Measurements from ENCODE around the gene AP2M1.

AP2M1 gene

DNA sequence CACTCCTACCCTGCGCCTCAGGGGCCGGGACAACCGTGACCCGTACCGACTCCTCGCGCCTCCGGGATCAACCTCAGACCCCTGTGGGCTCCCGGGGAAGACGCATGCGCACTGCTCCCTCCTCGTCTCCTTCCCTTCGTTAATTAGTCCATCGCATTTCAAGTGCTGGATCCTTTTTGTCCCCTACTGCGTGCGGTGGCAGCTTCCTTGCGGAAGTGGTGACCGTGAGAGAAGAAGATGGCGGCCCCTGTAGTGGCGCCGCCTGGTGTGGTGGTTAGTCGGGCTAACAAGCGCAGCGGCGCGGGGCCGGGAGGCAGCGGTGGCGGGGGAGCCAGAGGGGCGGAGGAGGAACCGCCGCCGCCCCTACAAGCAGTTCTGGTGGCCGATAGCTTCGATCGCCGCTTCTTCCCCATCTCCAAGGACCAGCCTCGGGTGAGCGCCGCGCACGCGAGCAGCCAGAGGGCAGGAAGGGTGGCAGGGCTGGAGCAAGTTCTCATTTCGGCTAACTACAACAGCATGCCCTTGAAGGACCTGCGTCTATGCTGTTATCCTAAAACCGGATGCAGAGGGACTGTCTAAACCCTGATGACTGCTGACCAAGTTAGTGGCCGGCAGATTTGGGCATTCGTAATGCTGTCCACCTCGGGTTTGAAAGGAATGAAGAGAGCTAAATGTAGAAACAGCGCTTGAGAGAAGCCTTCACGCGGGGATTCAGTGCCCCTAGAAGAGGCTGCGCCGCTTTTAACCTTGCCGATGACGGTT lies 39.3 kb upstream of the AP2M1 start, which contains the start of gene EIF2B5:
Gene EIF2B5, plus strand, starts transcription at position 210 of the 762 bp plus-strand sequence. Its CDS starts 28 bp downstream, at position 238.
- ChIA-PET POLR2A (interaction anchor here (0.7 to 1.9 kb wide), 15 partner anchors 9 to 125 kb away, joined by 3 to 15 read pairs (median 3); partner anchors contain the start of genes AP2M1 and DVL3), CTCF (no interaction called here)
- DNase-seq (ENCODE audit: extremely low spot score): peak; percentile 72
- no peak for TF ChIP-seq FOXA1 (IDR thresholded peaks at IDR 0.05)
- no peak for TF ChIP-seq HDGF (IDR thresholded peaks at IDR 0.05; ENCODE audit: borderline replicate concordance)
- TF ChIP-seq FOXK2 (IDR thresholded peaks at IDR 0.05): no peak
- TF ChIP-seq ZNF384 (IDR thresholded peaks at IDR 0.05): no peak
- no peak for TF ChIP-seq ARNT (IDR thresholded peaks at IDR 0.05)
- TF ChIP-seq SP1 (IDR thresholded peaks at IDR 0.05): no peak
- no peak for TF ChIP-seq BHLHE40 (IDR thresholded peaks at IDR 0.05; ENCODE audit: borderline replicate concordance)
- no peak for TF ChIP-seq TARDBP (IDR thresholded peaks at IDR 0.05)
- TF ChIP-seq PKNOX1 (IDR thresholded peaks at IDR 0.05): no peak
- peak; percentile 58 for TF ChIP-seq L3MBTL2 (conservative IDR thresholded peaks at IDR 0.05)
- no peak for TF ChIP-seq SUZ12 (IDR thresholded peaks at IDR 0.05)
- peak; percentile 65 for TF ChIP-seq NFRKB (IDR thresholded peaks at IDR 0.05)
- no peak for TF ChIP-seq FOXM1 (IDR thresholded peaks at IDR 0.05; ENCODE audit: borderline replicate concordance)
- TF ChIP-seq LEF1 (IDR thresholded peaks at IDR 0.05; ENCODE audit: borderline replicate concordance): no peak
- peak; percentile 62 for TF ChIP-seq ELF4 (IDR thresholded peaks at IDR 0.05)
- TF ChIP-seq CTBP1 (IDR thresholded peaks at IDR 0.05; ENCODE audit: borderline replicate concordance): no peak

- DNase-seq (ENCODE audit: extremely low spot score): no peak
- ChIA-PET POLR2A (interaction anchor here (0.7 to 1.2 kb wide), 2 partner anchors 11 to 115 kb away, joined by 3 read pairs; no protein-coding TSS in a partner anchor), CTCF (no interaction called here)
- no peak for TF ChIP-seq FOXA1 (IDR thresholded peaks at IDR 0.05)
- no peak for TF ChIP-seq ELF4 (IDR thresholded peaks at IDR 0.05)
- no peak for TF ChIP-seq CTBP1 (IDR thresholded peaks at IDR 0.05; ENCODE audit: borderline replicate concordance)
- TF ChIP-seq PKNOX1 (IDR thresholded peaks at IDR 0.05): no peak
- TF ChIP-seq L3MBTL2 (conservative IDR thresholded peaks at IDR 0.05): no peak
- no peak for TF ChIP-seq LEF1 (IDR thresholded peaks at IDR 0.05; ENCODE audit: borderline replicate concordance)
- no peak for TF ChIP-seq BHLHE40 (IDR thresholded peaks at IDR 0.05; ENCODE audit: borderline replicate concordance)
- no peak for TF ChIP-seq TARDBP (IDR thresholded peaks at IDR 0.05)
- no peak for TF ChIP-seq ZNF384 (IDR thresholded peaks at IDR 0.05)
- no peak for TF ChIP-seq HDGF (IDR thresholded peaks at IDR 0.05; ENCODE audit: borderline replicate concordance)
- no peak for TF ChIP-seq SUZ12 (IDR thresholded peaks at IDR 0.05)
- no peak for TF ChIP-seq ARNT (IDR thresholded peaks at IDR 0.05)
- no peak for TF ChIP-seq SP1 (IDR thresholded peaks at IDR 0.05)
- no peak for TF ChIP-seq FOXK2 (IDR thresholded peaks at IDR 0.05)
- no peak for TF ChIP-seq FOXM1 (IDR thresholded peaks at IDR 0.05; ENCODE audit: borderline replicate concordance)
- no peak for TF ChIP-seq NFRKB (IDR thresholded peaks at IDR 0.05)
Measured at GRCh38 chr3:184135911-184136260, 38.8 kb upstream of the AP2M1 start.

DNA sequence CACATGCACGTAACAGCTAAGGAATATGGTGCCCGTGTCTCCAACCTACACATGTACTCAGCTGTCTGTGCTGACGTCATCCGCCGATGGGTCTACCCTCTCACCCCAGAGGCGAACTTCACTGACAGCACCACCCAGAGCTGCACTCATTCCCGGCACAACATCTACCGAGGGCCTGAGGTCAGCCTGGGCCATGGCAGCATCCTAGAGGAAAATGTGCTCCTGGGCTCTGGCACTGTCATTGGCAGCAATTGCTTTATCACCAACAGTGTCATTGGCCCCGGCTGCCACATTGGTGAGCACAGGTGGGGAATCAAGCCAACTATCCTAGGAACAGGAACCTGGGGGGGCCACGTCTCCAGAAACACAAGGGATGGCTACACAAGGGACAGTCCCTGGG lies 34.2 kb upstream of the AP2M1 start:
- POLR2A ChIA-PET: no interaction called here
- no peak for DNase-seq (ENCODE audit: extremely low spot score)
- CTCF ChIA-PET: no interaction called here
- TF ChIP-seq SP1 (IDR thresholded peaks at IDR 0.05): no peak
- no peak for TF ChIP-seq FOXK2 (IDR thresholded peaks at IDR 0.05)
- TF ChIP-seq L3MBTL2 (conservative IDR thresholded peaks at IDR 0.05): no peak
- no peak for TF ChIP-seq ARNT (IDR thresholded peaks at IDR 0.05)
- TF ChIP-seq ZNF384 (IDR thresholded peaks at IDR 0.05): no peak
- no peak for TF ChIP-seq BHLHE40 (IDR thresholded peaks at IDR 0.05; ENCODE audit: borderline replicate concordance)
- TF ChIP-seq HDGF (IDR thresholded peaks at IDR 0.05; ENCODE audit: borderline replicate concordance): no peak
- no peak for TF ChIP-seq PKNOX1 (IDR thresholded peaks at IDR 0.05)
- TF ChIP-seq CTBP1 (IDR thresholded peaks at IDR 0.05; ENCODE audit: borderline replicate concordance): no peak
- no peak for TF ChIP-seq ELF4 (IDR thresholded peaks at IDR 0.05)
- TF ChIP-seq NFRKB (IDR thresholded peaks at IDR 0.05): no peak
- no peak for TF ChIP-seq FOXM1 (IDR thresholded peaks at IDR 0.05; ENCODE audit: borderline replicate concordance)
- TF ChIP-seq FOXA1 (IDR thresholded peaks at IDR 0.05): no peak
- TF ChIP-seq LEF1 (IDR thresholded peaks at IDR 0.05; ENCODE audit: borderline replicate concordance): no peak
- no peak for TF ChIP-seq SUZ12 (IDR thresholded peaks at IDR 0.05)
- no peak for TF ChIP-seq TARDBP (IDR thresholded peaks at IDR 0.05)

GRCh38 chr3:184142199-184142598 lies 32.5 kb upstream of the AP2M1 start:
- POLR2A ChIA-PET: no interaction called here
- DNase-seq (ENCODE audit: extremely low spot score): no peak
- TF ChIP-seq FOXK2 (IDR thresholded peaks at IDR 0.05): no peak
- no peak for TF ChIP-seq SUZ12 (IDR thresholded peaks at IDR 0.05)
- no peak for TF ChIP-seq CTBP1 (IDR thresholded peaks at IDR 0.05; ENCODE audit: borderline replicate concordance)
- TF ChIP-seq TARDBP (IDR thresholded peaks at IDR 0.05): no peak
- no peak for TF ChIP-seq NFRKB (IDR thresholded peaks at IDR 0.05)
- TF ChIP-seq ARNT (IDR thresholded peaks at IDR 0.05): no peak
- CTCF ChIA-PET: no interaction called here

GRCh38 chr3:184143327-184143726 lies 31.3 kb upstream of the AP2M1 start:
- TF ChIP-seq ZNF384 (IDR thresholded peaks at IDR 0.05): no peak
- TF ChIP-seq SP1 (IDR thresholded peaks at IDR 0.05): no peak
- TF ChIP-seq FOXM1 (IDR thresholded peaks at IDR 0.05; ENCODE audit: borderline replicate concordance): no peak
- TF ChIP-seq FOXK2 (IDR thresholded peaks at IDR 0.05): no peak
- ChIA-PET POLR2A (no interaction called here), CTCF (interaction anchor here (0.6 to 0.9 kb wide), 2 partner anchors 29 to 83 kb away, joined by 3 read pairs; no protein-coding TSS in a partner anchor)
- DNase-seq (ENCODE audit: extremely low spot score): no peak

- CTCF ChIA-PET: interaction anchor here (1.0 kb wide), 1 partner anchor 83 kb away, joined by 4 read pairs; no protein-coding TSS in a partner anchor
- TF ChIP-seq HDGF (IDR thresholded peaks at IDR 0.05; ENCODE audit: borderline replicate concordance) (no peak), LEF1 (IDR thresholded peaks at IDR 0.05; ENCODE audit: borderline replicate concordance) (no peak), SUZ12 (IDR thresholded peaks at IDR 0.05) (no peak), PKNOX1 (IDR thresholded peaks at IDR 0.05) (no peak), FOXK2 (IDR thresholded peaks at IDR 0.05) (no peak), FOXA1 (IDR thresholded peaks at IDR 0.05) (no peak), FOXM1 (IDR thresholded peaks at IDR 0.05; ENCODE audit: borderline replicate concordance) (no peak), NFRKB (IDR thresholded peaks at IDR 0.05) (no peak), L3MBTL2 (conservative IDR thresholded peaks at IDR 0.05) (no peak), ZNF384 (IDR thresholded peaks at IDR 0.05) (no peak), CTBP1 (IDR thresholded peaks at IDR 0.05; ENCODE audit: borderline replicate concordance) (no peak), ARNT (IDR thresholded peaks at IDR 0.05) (no peak)
- no peak for DNase-seq (ENCODE audit: extremely low spot score)
- POLR2A ChIA-PET: interaction anchor here (0.9 to 2.0 kb wide), 2 partner anchors 10 to 12 kb away, joined by 4 to 8 read pairs; partner anchors contain the start of gene EIF2B5
Measured at GRCh38 chr3:184144505-184144904, 30.1 kb upstream of the AP2M1 start.
